ENCODE results near the gene CPNE7.

The CPNE7 gene

DNA sequence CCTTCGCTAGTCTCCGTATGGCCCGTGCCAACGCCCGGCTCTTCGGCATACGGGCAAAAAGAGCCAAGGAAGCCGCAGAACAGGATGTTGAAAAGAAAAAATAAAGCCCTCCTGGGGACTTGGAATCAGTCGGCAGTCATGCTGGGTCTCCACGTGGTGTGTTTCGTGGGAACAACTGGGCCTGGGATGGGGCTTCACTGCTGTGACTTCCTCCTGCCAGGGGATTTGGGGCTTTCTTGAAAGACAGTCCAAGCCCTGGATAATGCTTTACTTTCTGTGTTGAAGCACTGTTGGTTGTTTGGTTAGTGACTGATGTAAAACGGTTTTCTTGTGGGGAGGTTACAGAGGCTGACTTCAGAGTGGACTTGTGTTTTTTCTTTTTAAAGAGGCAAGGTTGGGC is 12.6 kb upstream of the CPNE7 start:
- DNase-seq (ENCODE audit: low spot score): no peak
- TF ChIP-seq, protein P1, sequence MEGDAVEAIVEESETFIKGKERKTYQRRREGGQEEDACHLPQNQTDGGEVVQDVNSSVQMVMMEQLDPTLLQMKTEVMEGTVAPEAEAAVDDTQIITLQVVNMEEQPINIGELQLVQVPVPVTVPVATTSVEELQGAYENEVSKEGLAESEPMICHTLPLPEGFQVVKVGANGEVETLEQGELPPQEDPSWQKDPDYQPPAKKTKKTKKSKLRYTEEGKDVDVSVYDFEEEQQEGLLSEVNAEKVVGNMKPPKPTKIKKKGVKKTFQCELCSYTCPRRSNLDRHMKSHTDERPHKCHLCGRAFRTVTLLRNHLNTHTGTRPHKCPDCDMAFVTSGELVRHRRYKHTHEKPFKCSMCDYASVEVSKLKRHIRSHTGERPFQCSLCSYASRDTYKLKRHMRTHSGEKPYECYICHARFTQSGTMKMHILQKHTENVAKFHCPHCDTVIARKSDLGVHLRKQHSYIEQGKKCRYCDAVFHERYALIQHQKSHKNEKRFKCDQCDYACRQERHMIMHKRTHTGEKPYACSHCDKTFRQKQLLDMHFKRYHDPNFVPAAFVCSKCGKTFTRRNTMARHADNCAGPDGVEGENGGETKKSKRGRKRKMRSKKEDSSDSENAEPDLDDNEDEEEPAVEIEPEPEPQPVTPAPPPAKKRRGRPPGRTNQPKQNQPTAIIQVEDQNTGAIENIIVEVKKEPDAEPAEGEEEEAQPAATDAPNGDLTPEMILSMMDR (IDR thresholded peaks at IDR 0.05; ENCODE audit: extremely low read depth, missing control alignments): no peak

- no peak for DNase-seq (ENCODE audit: low spot score)
- TF ChIP-seq, protein P1 (IDR thresholded peaks at IDR 0.05; ENCODE audit: extremely low read depth, missing control alignments): no peak
Measured at GRCh38 chr16:89563639-89564392, 11.7 kb upstream of the CPNE7 start.

GRCh38 chr16:89564476-89565255 is 10.9 kb upstream of the CPNE7 start:
- TF ChIP-seq, protein P1 (IDR thresholded peaks at IDR 0.05; ENCODE audit: extremely low read depth, missing control alignments): no peak
- DNase-seq (ENCODE audit: low spot score): no peak

DNA sequence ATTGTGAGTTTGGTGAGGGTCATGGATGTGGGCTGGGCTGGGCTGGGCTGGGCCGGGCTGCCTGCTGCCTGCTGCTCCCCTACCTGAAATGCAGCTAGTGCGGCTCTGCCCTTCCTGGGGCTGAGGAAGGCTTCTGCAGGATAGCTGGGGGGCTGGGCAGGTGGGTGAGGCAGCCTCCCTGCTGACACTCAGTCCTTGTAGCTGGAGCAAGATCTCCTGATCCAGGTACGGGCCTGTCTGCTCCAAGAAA is 10.4 kb upstream of the CPNE7 start:
- TF ChIP-seq, protein P1 (IDR thresholded peaks at IDR 0.05; ENCODE audit: extremely low read depth, missing control alignments): no peak
- DNase-seq (ENCODE audit: low spot score): no peak

GRCh38 chr16:89565506-89566372 is 9.8 kb upstream of the CPNE7 start:
- TF ChIP-seq, protein P1 (IDR thresholded peaks at IDR 0.05; ENCODE audit: extremely low read depth, missing control alignments): peak; percentile 49
- no peak for DNase-seq (ENCODE audit: low spot score)

DNA sequence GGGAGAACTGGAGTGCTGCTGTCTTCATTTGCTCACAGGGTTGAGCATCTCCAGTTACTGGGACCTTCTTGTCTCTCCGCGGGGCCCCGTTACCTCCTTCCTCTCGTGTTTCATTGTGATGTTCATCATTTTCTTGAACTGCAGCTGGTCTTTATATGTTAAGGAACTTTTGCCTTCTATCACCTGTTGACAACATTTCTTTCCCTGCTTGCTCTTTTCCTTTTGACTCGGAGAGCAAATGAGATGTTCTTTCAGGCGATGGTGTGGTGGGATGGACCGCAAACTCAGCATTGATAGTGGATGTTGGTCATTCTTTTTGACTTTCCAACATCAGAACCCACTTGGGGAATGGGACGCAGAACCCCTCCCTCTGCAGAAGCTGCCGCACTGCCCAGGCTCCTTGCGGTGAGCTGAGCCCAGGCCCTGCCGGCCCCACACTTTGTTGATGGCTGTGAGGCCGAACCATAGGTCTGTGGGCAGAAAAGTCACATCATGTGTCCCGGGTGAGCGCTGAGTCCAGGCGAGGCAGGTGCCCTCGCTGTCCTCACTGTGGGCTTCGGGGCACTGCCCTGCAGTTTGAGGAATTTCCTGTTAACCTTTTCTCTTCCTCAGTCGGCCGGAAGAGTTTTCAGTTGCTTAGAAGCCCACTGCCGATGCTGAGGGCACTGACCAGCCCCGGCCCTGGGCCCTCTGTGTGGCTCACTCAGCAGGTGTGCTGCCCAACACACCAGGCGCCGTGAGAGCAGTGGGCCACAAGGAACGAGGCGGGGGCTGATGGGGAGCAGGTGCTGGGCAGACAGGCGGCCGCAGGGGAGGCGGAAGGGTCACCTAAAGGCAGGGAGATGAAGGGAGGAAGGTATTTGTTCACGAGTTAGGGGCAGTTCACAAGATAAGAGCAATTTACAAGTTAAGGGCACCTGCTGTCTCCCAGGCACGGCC is 7.6 kb upstream of the CPNE7 start:
- no peak for DNase-seq (ENCODE audit: low spot score)
- TF ChIP-seq, protein P1 (IDR thresholded peaks at IDR 0.05; ENCODE audit: extremely low read depth, missing control alignments): no peak
